GM10847 (cell line): ENCODE data around the gene IMPDH1.

Source experiments
- POLR2A ChIP-seq: IDR thresholded peaks from 2 replicates; pipeline ENCODE4 v1.6.1; 2011; ENCODE audit not compliant: insufficient read length; ENCODE audit errors: extremely low read depth

The IMPDH1 gene

DNA sequence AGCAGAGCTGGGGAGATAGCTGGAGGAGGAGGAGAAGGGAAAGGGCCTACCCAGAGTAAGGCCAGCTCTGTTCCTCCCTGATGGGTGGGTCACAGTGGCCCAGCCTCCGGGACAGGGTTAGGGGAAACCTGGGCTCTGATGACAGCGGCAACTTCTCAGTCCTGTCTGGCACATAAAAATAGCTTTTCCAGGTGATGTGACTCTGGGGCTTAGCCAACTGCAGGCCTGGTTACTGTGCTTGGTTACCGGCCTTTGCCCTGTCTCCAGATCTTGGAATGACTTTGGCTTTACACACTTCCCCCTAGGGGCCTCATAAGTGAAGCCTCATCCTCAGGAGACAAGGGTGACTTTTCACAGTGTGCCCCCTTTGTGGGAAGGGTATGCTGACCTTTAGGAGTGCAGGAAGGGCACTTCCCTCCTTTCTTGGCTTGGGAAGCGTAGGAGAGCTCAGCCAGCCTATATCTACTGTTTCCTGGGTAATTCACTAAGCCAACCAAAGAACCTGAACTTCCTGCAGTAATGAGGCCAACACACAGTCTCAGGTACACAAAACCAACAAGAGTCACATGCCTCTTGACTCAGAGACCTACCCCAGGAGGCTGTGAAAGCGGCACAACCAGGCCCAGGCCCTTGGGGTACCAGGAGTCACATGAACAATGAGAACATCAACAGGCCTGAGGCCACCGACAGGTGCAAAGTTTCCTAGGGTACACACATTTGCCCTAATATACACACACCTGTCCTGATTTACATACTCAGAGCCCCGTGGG, 34.2 kb upstream of the IMPDH1 start:
- no peak for TF ChIP-seq POLR2A

DNA sequence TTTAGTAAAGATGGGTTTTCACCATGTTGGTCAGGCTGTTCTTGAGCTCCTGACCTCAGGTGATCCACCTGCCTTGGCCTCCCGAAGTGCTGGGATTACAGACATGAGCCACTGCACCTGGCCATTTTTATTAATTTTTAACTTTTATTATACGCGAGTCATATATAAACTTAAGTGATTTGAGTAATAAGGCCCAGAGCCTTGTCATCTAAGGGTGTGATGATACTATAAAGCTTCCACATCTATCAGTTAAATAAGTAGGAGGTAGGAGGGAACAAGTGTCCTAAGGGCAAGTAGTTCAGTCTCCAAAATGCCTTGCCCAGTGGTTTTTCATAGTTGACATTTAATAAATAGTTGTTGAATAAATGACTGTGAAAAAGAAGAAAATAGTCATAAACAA, 32.6 kb upstream of the IMPDH1 start:
- TF ChIP-seq POLR2A: no peak

DNA sequence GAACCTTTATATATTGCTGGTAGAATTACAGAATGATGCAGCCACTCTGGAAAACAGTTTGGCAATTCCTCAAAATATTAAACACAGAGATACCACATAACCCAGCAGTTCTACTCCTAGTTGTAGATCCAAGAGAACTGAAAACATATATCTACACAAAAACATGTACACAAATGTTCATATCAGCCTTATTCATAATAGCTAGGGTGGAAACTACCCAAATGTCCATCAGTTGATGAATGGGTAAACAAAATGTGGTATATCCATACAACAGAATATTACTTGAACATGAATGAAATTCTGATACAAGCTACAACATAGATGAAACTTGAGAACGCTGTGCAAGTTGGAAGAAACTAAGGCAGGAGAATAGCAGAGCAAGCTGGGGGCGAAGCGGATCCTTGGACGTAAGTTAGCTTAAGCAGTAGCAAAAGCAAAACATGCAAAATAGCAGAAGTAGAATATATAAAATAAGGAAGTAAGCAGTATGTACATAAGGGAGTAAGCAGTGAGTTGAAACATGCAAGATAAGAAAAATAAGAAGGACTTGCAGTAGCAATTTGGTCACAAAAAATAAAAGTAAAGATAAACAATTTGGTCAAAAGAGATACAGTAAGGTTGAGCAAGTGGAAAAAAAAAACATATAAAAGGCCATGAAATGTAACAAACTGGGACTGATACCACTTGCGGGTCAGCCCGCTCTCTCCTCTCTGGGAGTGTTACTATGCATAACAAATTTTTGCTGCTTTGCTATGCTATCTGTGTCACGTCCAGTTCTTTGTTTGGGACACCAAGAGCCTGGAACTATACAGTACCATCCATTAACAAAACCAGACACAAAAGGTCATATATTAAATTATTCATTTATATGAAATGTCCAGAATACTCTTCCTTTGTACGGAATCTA, 27.9 kb upstream of the IMPDH1 start:
- no peak for TF ChIP-seq POLR2A

DNA sequence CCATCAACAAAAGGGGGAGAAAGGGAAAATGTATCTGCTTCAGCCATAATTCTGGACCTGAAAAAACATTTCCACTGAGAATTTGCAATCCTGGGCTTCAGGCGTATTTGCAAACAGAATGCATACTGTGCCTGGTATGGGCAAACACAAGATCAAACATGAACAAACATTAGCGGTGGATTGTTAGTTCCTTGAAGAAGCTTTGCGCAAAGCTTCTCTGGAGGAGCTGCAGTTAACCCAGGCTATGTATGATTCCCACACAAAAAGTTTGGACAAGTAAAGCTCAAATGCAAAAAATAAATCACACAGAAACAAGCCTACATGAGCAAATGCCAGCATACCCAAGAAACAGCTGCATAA, 25.5 kb upstream of the IMPDH1 start:
- no peak for TF ChIP-seq POLR2A

DNA sequence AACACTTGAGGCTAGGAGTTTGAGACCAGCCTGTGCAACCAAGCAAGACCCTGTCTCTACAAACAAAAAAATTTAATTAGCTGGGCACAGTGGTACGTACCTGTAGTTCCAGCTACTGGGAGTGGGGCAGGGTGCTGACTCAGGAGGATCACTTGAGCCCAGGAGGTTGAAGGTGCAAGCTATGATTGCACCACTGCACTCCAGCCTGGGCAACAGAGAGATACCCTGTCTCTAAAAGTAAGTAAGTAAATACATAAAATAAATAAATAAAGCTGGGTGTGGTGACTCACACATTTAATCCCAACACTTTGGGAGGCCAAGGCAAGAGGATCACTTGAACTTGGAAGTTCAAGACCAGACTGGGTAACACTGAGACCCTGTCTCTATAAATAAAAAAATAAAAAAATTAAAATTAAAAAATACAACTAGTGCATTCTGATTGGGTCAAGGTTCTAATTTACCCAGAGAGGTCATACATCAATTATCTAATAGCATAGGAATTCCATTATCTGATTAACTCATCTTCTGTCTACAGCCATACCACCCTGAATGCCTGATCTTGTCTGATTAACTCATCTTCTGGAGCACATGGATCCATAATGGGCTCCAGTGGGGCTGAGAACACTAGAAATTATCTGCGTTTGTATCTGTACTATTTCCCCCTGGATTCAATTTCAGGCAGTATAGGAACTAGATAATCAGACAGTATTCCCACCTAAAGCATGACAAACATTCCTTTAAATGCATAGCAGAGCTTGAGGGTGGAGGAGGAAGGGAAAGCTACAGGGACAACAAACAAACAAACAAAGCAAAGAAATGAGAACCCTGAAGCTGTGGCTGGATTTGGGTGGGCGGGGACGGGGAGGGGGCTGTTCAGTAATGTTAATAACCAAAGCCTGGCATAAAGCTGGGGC, 24.9 kb upstream of the IMPDH1 start:
- no peak for TF ChIP-seq POLR2A

DNA sequence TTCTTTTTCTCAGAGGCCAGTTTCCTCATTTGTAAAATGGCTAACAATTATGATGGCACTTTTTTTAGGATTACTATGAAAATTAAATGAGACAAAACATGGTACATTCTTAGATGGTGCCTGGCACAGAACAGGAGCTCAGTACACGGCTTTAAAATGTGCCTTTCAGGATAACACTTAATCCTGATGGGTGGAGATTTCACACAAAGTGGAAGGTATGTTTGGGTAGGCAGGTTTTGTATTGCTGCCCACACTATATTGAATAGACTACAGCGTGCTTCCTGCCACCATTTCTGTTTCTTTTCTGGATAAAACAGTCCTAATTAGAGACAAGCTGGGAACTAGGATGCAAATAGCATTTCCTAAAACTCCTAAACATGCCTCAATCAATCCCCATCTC, 22.0 kb upstream of the IMPDH1 start:
- no peak for TF ChIP-seq POLR2A

DNA sequence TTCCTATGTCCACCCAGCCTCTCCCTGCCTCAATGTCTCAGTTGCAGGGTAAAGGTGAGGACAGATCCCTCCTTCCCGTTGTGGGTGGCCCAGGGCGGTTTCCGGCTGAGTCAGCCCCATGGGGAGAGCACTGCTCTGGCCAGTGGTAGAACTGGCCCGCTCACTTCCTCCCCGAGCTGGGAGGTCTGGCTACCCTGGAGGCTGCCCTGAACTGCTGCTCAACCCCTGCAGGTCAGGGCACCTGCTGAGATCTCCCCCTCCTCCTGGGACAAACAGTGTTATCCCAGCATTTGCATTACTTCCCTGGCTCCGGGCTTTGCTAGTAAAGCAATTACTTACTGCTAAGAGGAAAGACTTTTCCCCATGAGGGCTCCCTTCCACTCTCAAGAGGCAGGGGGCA, 21.4 kb upstream of the IMPDH1 start:
- TF ChIP-seq POLR2A: no peak

DNA sequence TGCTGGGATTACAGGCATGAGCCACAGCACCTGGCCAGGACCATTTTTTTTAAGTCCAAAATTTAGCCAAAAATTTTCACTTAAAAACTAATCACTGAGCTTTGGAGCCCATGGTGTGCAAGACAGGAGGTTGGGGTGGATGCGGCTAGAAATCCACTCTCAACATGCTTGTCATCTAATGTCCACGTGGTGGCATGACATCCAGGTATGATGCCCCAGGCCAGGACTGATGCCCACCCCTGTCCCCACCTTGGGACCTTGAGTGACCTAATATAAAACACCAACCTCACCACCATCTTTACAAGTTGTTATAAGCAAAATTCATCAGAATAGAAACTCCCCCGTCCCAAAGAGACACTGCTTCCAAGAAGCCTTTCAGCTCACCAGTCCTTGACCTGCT, 20.4 kb upstream of the IMPDH1 start:
- no peak for TF ChIP-seq POLR2A

DNA sequence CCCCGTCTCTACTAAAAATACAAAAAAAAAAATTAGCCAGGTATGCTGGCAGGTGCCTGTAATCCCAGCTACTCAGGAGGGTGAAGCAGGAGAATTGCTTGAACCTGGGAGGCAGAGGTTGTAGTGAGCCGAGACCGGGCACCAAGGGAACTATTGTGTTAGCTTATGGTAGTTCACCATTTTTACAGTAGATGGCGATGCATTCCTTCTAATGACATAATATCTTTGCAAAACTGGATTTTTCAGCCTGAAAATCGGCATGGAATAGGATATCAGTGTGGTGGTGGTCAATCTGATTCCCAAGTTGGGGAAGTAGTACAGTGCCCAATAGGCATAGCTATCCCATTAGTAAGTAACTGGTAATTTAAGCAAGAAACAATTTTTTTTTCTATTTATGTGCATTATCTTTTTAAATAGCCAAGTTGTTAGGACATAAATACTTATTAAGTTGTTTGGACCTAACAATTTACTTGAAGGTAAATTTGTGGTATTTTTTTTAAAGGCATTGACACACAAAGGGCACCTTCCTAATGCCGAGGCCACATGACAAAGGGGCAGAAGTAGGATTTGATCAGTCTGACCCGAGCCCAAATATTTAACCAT, 17.6 kb upstream of the IMPDH1 start:
- TF ChIP-seq POLR2A: no peak

DNA sequence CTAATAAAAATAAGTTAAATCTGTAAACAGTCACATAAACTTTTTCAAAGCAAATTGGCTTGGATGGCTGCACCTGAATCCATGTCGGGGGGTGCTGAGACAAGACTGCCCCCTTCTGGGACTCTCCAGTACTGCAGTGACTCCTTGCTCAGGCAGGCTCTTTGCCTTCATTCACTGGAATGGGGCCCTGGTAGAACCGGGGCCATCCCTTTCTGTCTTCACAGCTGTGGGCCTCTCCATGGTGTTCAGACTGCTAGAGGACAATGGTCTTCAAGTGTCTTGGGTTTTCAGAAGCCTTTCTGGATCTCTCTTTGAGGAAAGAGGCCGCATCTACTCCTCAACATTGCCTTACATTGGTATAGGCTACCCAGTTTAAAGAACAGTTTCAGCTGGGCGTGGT, 16.1 kb upstream of the IMPDH1 start:
- TF ChIP-seq POLR2A: no peak

DNA sequence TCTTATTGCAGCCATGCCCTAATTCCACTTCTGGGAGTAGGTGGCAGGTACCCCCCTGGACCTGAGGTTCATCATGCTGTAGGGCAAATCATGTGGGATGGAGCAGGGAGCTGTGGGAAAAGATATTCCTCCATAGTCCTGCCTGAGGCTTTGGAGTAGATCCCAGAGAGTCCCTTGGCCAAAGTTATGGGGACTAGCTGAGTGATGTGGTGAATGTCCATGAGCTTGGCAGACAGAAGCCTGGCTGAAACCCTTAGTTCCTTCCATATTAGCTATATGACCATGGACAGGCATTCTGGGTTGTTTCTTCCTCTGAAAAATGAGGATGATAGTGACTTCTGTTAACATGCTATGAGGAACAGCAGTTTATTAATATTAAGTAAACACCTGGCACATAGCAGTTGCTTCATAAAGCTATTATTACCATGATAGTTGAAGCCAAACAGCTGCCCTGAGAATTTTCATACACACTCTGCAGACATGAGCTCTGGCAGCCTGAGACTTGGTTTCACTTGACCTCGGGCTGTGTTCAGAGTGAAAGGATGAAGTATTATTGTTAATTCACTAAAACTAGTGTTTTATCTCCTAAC, 15.0 kb upstream of the IMPDH1 start:
- no peak for TF ChIP-seq POLR2A

DNA sequence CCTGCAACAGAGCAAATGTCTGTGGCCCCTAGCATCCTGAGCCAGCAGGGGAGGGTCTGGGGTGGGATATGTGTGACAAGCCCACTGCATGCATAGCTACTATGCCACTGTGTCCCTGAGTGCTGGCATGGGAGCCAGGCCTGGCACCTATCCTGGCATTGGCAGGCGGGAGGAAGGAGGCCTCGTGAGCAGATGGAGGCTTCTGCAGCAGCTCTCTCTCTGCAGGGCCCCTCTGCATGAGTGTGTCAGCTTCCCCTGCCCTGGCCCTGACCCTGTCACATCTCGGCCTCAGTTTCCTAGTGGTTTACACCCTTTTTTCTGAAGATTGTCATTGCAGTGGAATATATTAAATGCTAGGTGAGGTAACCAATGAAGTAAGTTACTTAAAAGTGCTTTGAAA, 13.1 kb upstream of the IMPDH1 start:
- no peak for TF ChIP-seq POLR2A

DNA sequence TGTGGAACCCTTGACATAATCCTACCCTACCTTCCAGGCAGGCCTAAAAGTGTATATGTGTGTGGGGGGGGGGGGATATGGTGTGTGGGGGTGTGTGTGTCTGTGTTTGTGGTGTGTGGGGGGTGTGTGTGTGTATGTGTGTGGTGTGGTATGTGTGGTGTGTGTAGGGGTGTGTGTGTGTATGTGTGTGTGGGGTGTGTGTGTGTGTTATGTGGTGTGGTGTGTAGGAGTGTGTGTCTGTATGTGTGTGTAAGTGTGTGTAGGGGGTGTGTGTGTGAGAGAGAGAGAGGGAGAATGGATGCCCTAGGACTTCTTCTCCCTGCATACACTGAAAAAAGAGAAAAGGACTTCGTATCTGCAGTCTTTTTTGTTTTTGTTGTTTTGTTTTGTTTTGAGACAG, 12.3 kb upstream of the IMPDH1 start:
- TF ChIP-seq POLR2A: no peak

DNA sequence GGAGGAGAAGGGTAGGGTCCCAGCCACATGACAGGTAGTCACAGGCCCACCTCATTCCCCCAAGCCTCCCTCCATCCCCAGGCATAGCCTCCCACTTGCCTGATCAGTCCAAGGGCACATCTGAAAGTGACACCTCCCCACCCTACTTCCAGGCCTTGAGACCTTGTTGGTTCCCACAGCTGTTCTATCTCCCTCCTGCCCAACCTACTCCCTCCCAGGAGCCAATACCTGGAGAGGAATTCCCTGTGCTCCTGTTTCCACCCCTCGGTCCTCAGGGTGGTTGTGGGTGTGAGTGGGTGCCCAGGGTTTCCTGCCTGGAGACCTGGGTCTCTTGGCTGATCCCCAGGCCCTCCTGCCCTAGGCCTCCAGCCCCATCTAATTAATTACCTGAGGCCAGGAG, 11.6 kb upstream of the IMPDH1 start:
- TF ChIP-seq POLR2A: no peak

DNA sequence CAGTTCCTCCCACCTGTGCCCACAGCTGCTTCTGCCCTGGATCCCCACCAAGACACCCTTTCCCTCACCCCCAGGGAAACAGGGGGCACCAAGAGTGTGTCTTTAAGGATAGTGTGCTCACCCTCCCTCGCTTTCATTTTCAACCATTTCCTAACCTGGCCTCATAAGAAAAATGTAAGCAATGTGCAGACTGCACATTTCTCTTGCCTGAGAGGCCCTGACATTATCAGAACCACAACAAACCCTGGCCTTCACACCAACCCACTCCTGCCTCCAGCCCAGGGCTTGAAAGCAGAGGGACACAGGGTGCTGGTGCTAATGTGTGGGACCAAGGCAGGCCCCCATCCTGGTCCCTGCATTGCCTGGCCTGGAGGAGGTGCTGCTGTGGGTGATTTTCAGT, 11.0 kb upstream of the IMPDH1 start:
- TF ChIP-seq POLR2A: no peak

DNA sequence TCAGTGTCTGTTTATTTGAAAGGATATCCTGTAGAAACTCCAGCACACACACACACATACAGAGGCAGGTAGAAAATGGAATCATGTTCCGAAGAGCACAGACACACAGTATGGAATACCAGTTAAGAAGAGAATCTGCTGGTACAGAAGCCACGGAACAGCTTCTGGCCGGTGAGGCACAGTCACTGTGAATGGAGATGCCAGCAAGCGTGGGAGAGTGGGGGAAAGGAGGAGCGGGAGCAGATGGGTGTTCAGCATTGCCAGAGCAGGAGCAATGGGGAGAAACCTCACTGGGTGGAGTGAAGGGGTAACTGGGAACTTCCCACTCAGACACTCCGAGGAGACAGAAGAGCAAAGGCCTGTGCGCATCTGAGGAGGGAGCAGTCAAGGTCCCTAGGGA, 9.5 kb upstream of the IMPDH1 start:
- TF ChIP-seq POLR2A: no peak
